C4-2B (cell line): ENCODE measurements around the gene HS6ST3.

Source experiments
- H3K27ac ChIP-seq: fragments of 450-650 bp; 2 replicates; pipeline ENCODE4 v1.5.1; 2017
- ZFX ChIP-seq: fragments of 450-650 bp; IDR thresholded peaks from 2 replicates; pipeline ENCODE4 v1.6.1; 2017
- TF ChIP-seq, protein P1 (sequence below): fragments of 450-650 bp; conservative IDR thresholded peaks from 2 replicates; pipeline ENCODE4 v1.5.1; 2017; ENCODE audit warnings: mild to moderate bottlenecking

The HS6ST3 gene

DNA sequence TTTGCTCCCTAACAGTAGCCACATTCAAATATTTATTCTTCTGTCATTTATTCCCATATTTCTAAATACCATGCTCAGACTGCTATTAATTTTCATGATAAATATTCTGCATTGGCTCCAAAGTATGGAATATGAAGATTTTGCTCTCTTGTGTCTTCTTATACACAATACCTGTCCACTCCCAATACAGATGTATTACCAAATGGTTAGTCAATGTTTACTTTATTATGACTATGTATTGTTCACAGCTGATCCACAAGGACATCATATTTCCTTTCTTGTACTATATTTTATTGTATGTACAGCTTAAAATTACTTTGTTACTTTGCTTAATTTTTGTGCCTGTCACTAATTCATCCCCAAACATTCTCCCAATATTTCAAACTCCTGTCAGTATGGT, 582.1 kb downstream of the HS6ST3 start:
- no peak overlapping the region for H3K27ac ChIP-seq
- no peak for TF ChIP-seq ZFX
- TF ChIP-seq, protein P1, sequence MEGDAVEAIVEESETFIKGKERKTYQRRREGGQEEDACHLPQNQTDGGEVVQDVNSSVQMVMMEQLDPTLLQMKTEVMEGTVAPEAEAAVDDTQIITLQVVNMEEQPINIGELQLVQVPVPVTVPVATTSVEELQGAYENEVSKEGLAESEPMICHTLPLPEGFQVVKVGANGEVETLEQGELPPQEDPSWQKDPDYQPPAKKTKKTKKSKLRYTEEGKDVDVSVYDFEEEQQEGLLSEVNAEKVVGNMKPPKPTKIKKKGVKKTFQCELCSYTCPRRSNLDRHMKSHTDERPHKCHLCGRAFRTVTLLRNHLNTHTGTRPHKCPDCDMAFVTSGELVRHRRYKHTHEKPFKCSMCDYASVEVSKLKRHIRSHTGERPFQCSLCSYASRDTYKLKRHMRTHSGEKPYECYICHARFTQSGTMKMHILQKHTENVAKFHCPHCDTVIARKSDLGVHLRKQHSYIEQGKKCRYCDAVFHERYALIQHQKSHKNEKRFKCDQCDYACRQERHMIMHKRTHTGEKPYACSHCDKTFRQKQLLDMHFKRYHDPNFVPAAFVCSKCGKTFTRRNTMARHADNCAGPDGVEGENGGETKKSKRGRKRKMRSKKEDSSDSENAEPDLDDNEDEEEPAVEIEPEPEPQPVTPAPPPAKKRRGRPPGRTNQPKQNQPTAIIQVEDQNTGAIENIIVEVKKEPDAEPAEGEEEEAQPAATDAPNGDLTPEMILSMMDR, result no peak

DNA sequence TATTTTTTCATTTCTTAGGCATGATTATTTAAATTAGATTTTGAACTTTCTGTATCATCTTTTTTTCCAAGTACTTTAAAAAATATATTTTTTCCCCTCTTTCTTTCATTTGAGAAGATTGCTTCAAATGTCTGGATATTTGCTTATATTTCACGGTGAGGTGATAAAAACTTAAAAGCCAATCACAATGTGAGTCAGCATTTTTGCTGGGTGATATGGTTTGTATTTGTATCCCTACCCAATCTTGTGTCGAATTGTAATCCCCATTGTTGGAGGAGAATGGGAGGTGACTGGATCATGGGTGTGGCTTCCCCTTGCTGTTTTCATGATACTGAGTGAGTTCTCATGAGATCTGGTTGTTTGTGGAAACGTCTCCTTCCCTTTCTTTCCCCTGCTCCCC, 583.9 kb downstream of the HS6ST3 start:
- no peak for TF ChIP-seq ZFX
- TF ChIP-seq, protein P1, result no peak

DNA sequence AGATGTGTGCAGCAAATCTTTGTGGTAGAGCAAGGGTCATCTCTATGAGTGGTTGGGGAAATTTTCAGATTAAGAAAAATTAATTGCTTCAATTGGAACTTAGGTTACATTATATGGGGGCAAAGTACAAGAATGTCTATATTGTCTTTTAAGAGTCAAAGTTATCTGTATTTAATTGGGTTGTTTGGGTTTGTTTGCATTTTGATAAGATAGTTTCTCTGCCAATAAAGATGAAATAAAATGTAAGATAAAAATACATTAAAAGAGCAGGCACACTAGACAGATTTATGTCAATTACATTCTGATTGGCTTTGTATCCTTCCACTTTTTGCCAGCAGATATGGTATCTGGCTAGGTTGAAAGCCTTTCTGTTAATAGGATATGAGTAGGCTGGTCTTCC, 587.1 kb downstream of the HS6ST3 start:
- no peak for TF ChIP-seq ZFX
- TF ChIP-seq, protein P1, result no peak
- no peak overlapping the region for H3K27ac ChIP-seq

More for the DNA sequence above, 583.9 kb downstream of the HS6ST3 start:
- no peak overlapping the region for H3K27ac ChIP-seq

DNA sequence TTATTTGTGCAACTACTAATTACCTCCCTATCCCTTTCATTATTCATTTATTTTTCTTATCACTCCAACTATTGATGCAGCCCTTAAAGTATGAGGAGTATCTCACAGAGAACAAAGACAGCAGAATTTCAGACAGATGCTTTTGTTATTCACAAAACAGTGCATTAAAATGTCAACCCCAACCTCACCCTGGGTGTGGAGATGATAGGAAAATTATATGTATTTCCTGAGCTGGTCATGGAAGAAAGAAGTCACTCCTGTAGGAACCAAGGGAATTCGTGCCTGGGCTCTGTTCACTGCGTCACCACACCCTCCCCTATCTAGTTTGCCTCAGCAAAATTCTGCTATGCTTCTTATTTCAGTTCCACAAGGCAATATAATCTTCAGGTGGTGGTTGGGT, 588.9 kb downstream of the HS6ST3 start:
- TF ChIP-seq ZFX, result no peak
- TF ChIP-seq, protein P1, result no peak
- H3K27ac ChIP-seq, result no peak overlapping the region

DNA sequence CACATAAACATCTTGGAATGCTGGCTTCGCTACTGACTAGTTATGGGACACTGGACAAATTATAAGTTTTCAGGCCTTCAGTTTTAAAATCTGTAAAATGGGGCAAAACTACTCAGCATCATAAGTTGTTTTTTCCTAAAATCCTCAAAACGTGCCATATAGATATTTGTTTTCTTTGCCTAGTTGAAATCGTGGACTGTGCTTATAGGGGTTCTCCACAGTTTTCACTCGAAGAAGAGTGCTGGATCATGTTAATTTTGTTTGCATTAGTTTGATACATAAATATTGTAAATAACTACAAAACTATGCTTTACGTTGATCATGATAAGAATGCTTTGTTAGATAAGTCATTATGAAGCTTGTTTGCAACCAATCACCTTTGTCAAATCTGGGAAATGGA, 591.0 kb downstream of the HS6ST3 start:
- no peak overlapping the region for H3K27ac ChIP-seq
- TF ChIP-seq, protein P1, result no peak
- no peak for TF ChIP-seq ZFX

DNA sequence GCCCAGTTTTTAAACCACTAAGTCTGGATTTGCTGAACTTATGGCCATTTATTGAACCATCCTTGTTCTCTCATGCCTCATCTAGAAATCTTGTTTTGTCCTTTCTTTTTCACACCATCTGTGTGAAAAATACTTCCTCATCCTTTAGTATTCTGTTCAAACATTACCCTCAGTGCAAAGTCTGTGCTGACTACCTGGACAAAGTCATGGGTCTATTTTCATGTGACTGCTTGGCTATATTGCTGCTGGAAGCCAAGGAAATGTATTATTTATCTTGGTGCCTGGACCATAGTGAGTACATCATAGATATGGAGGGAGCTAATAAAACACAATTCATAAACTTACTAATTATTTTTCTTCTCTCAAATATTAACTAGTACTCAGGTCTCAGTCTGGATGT, 591.9 kb downstream of the HS6ST3 start:
- no peak for TF ChIP-seq ZFX
- TF ChIP-seq, protein P1, result no peak

DNA sequence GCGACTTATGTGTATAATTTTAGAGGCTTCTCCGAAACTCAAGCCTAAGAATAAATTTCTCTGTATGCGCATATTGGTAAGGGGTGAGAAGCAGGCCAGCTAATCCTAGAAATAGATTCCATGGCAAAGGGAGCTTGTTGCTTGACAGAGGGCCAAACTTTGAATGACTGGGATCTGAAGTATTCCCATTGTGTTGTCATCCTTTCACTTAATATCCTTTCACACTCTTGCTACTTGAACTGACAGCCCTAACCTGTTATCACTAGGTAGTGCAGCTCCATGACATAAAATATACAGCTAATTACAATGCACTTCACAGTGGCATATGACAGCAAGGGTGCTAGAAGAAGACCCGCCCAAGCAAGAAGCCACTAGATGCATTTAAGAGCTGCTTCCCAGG, 594.6 kb downstream of the HS6ST3 start:
- TF ChIP-seq ZFX, result no peak
- TF ChIP-seq, protein P1, result no peak
- H3K27ac ChIP-seq, result no peak overlapping the region

More for the DNA sequence above, 591.9 kb downstream of the HS6ST3 start:
- H3K27ac ChIP-seq, result no peak overlapping the region

DNA sequence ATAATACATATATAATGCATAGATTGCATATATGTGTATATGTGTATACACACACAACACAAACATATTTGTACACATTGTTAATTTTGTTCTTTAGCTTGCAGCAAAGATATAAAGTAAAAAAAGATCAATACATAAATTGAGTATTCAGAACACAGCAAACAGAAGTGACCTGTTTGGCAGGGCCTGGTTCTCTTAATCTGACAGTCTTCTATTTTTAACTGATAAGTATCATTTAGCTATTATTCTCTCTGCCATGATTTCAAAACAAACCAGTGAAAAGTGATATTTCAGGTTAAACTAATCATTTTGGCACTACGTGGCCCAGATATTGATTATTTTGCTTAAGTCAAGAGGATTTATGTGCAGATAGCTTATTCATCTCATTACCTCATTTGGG, 595.0 kb downstream of the HS6ST3 start:
- TF ChIP-seq, protein P1, result no peak
- no peak for TF ChIP-seq ZFX
- H3K27ac ChIP-seq, result no peak overlapping the region
